ENCODE measurements around the gene TMEM116.

The TMEM116 gene

DNA sequence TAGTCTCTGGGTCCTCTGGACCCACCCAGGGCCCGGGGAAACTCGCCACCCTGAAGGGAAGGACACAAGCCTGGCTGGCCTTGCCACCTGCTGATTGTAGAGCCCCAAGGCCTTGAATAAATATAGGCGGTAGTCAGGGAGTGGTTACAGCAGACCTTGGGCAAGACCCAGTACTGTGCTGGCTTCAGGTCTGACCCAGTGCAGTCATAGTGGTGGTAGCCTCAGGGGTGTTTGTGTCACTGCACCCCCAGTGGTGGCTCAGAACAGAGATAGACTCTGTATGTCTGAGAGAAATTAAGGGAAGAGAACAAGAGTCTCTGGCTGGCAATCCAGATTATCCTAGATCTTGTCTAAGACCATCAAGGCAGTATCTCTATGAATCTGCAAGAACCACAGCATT is 107.5 kb downstream of the TMEM116 start:
- no peak for DNase-seq (ENCODE audit: low read depth in 2 of 2, low spot score in 1 of 2)

DNA sequence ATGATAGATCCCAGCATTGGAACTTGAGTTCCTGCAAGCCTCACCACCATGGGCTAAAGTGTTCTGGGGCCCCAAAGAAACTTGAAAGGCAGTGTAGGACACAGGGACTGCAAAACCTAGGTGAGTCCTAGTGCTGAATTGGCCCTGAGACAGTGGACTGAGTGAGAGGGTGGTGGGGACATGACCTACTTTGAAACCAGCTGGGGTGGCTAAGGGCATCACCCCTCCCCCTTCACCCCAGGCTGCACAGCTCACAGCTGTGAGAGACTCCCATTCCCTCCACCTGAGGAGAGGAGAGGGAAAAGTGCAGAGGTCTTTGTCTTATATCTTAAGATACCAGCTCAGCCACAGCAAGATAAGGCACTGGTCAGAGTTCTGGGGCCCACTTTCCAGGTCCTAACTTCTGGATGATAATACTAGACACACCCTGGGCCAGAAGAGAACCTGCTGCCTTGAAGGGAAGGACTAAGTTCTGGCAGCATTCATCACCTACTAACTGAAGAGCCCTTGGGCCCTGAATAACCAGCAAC is 108.5 kb downstream of the TMEM116 start:
- no peak for DNase-seq (ENCODE audit: low read depth in 2 of 2, low spot score in 1 of 2)

DNA sequence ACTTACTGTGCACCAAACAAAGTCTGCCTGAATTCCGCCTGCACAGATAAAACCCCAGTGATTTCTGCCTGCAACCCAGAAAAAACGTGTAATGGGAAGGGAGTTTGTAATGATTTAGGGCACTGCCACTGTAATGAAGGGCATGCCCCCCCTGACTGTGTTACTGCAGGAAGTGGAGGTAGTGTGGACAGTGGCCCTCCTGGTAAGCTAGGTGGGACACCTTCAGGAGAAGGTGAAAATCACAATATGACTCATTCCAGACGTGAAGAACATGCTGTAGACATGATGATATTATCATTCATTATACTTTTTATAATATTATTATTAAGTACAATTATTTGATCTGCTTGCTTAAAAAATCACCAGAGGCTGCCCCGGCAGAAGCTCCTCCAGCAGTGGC is 111.8 kb downstream of the TMEM116 start:
- DNase-seq (ENCODE audit: low read depth in 2 of 2, low spot score in 1 of 2): no peak

DNA sequence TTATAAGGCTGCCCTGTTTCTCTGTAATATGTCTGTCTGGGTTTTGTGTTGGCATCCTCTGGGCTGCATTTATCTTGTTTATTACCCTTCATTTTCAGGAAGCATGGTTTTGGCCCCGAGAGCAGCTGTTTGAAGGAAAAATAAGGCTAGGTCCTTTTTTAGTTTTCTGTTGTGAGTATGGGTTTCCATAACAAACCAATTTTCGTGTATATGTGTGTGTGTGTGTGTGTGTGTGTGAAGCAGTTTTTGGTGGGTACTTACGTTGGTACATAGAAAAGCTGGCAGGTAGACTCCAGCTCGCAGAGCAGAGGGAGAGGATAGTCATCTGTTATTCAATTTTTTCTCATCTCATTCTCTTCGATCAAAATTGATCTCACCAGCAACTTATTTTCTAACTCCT is 118.4 kb downstream of the TMEM116 start:
- no peak for DNase-seq (ENCODE audit: low read depth in 2 of 2, low spot score in 1 of 2)

DNA sequence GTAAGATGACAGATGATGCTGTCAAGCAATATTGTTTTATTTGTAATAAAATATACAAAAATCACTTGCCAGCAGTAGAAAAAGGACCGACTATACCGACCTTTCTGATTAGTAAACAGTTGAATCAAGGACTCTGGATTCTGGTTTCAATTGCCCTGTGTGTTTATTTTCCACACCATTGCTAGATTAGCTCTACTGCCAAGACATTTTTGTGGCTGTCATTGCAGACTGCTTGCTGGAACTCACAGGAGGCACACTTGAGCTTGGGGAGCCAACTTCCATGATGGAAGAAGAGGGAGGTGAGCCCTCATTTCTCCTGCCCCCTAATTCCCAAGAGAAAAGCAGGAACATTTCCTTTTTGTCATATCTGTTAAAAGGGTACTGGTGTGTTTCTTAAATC is 119.7 kb downstream of the TMEM116 start:
- no peak for DNase-seq (ENCODE audit: low read depth in 2 of 2, low spot score in 1 of 2)

DNA sequence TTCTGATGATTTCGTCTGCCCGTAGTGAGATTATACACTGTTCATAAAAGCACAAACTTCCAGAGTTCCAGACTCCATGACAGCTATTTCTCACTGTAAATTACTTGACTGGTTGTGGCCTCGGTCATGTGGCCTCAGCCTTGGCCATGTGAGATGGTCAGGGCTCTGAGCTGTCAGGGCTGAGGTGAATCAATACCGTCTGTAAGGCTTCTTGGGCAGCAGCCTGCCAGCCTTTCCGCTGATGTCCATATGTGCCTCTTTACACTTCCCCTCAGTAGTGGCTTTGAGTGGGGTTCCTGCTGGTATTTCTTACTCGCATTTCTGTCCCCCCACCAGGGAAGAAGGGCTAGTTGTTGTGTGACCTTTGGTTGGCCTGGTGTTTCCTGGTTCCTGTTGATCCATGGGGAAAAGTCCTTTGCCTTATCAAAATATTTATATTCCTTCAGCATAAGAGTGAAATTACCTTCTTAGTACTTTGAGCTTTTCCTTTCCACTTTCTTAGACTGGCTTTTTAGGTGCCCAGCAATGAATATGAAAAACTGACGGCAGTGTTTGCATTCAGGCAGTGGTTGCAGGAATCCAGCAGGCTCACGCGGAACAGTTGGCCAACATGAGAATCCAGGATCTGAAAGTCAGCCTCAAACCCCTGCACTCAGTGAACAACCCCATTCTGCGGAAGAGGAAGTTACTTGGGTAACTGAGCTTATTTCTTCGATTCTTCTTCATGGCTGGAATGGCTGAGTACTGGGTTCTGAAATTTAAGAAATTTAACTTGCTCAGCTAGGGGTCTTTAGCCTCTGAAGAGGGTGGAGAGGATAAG is 124.8 kb downstream of the TMEM116 start:
- DNase-seq (ENCODE audit: low read depth in 2 of 2, low spot score in 1 of 2): no peak

DNA sequence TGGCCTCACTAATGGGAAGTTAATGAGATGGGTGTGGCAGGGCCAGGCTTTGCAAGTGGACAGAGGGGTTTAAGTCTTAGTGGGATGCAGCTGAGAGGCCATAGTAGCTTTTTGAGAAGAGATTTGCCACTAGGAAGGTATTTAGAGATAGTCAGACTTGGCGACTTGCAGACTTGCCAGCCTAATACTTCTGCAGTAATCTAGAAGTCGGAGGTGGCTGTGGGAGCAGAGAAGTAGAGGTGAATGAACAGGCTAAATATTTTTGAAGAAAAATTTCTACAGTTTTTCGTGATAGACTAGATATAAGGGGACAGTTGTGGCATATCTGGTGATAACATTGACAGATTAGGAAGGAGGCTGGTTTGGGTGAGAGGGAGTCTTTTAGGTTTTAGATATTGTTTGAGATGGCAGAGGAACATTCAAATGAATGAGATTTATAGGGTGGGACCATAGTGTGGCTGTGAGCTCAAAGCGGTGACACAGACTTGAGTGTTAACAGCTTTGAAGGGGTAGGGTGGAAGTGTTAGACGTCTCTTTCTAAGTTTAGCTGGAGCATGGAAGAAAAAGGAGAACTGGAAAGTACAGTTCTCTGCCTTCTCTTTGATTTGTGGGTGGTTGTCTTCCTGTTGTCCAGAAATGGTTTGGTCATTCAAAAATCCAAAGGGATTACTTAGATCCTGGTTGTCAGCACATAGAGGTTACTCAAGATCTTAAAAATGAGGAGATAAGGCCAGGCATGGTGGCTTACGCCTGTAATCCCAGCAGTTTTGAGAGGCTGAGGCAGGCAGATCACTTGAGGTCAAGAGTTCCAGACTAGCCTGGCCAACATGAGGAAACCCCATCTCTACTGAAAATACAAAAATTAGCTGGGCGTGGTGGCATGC is 126.1 kb downstream of the TMEM116 start:
- DNase-seq (ENCODE audit: low read depth in 2 of 2, low spot score in 1 of 2): no peak

DNA sequence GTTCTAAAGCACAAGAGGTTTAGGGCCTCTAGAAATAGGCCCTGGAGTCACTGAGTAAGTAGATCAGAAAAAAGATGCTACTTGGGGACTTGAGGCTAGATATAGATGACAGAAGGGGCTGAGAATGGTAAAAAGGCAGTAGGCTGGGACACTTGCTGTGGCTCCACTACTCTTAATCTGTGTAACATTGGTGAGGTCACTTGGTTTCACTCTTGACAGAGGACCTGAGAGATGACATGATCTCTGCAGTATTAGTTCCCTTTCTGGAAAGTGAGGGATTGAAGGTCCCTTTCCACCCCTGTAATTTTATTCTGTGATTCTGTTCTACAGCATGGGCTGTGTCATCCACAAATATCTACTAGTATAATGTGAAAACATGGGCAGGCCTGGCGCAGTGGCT is 131.2 kb downstream of the TMEM116 start:
- DNase-seq (ENCODE audit: low read depth in 2 of 2, low spot score in 1 of 2): no peak
